VCaP (cell line): ENCODE measurements around the gene THUMPD3.

Source experiments
- H3K27ac ChIP-seq: fragments of 450-650 bp; 2 replicates; pipeline ENCODE4 v1.5.1; 2017
- TF ChIP-seq, protein P1 (sequence below): fragments of 450-650 bp; conservative IDR thresholded peaks from 2 replicates; pipeline ENCODE4 v1.5.1; 2017; ENCODE audit warnings: mild to moderate bottlenecking, moderate library complexity

Gene THUMPD3

DNA sequence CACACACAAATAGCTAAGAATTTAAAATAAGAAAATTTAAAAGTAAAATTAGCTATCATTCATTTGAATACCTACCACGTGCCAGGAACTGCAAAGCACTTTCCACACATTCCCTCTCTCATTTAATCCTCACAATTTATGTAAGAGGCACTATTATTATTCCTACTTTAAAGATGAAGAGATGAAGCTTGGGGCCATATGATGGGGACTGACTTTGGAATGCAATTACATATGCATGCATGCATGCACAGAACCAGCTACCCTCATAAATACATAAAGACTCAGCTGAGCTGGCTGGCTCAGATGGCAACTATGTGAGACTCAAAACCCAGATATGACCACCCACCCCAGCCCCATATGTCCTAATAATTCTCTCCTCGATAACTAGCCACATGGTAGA is 31.7 kb upstream of the THUMPD3 start:
- TF ChIP-seq, protein P1, sequence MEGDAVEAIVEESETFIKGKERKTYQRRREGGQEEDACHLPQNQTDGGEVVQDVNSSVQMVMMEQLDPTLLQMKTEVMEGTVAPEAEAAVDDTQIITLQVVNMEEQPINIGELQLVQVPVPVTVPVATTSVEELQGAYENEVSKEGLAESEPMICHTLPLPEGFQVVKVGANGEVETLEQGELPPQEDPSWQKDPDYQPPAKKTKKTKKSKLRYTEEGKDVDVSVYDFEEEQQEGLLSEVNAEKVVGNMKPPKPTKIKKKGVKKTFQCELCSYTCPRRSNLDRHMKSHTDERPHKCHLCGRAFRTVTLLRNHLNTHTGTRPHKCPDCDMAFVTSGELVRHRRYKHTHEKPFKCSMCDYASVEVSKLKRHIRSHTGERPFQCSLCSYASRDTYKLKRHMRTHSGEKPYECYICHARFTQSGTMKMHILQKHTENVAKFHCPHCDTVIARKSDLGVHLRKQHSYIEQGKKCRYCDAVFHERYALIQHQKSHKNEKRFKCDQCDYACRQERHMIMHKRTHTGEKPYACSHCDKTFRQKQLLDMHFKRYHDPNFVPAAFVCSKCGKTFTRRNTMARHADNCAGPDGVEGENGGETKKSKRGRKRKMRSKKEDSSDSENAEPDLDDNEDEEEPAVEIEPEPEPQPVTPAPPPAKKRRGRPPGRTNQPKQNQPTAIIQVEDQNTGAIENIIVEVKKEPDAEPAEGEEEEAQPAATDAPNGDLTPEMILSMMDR: no peak
- no peak overlapping the region for H3K27ac ChIP-seq

DNA sequence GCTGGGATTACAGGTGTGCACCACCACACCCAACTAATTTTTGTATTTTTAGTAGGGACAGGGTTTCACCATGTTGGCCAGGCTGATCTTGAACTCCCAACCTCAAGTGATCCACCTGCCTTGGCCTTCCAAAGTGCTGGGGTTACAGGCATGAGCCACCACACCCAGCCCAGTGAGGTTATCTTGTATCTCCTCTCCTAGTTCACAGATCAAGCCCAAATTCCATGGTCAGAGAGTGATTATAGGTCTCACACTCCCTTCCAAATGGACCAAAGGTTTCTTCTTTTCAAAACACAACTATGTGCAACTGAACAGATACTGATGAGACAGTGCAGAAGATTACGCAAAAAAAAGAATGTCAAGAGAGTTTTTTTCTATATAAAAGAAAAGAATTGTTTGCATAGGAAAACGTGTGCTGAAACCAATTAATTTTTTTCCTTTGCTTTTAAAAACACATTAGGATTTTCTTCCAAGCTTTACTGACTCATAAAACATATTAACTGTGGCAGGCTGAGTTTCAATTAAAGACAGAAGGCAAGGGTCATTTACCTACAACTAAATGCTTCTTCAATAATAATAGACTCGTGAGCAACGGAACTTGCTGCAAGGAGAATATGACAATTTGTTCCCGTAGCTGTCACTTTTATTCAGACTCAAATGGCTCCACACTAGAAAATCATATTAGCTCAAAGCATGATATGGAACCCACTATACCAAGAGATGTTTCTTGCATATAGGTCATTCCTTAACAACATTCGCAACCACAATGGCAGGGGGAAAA is 30.4 kb upstream of the THUMPD3 start:
- TF ChIP-seq, protein P1: no peak
- no peak overlapping the region for H3K27ac ChIP-seq

DNA sequence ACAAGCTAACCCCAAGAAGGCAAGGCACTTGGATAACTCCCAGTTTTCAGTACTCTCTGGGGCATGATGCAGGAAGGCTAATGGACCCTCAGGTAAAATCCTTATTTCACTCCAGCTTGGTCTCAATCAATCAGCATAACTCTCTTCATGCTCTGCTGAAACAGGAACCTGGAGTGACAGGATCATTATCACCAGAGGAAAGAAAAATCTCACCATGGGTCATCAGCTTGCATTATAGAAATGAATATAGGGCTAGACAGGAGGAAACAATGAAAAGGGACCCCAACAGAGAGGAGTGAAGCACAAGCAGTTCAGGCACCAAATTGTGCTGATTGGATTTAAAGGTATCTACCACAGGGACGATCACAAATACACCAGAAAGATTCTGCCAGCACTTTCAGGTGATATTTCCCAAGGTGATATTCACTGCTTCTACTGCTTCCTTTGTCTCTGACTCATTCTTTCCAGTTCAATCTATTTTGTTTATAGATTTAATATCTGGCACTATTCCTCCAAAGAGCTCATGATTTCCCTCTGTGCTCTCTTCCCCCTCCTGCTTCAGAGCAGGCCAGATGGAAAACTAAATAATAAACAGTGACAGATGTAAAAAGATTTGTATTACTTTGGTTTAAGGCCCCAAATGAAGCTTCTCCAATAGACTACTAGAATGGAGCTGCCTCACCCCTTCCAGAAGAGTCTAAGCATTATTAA is 22.9 kb upstream of the THUMPD3 start:
- no peak overlapping the region for H3K27ac ChIP-seq
- TF ChIP-seq, protein P1: no peak

DNA sequence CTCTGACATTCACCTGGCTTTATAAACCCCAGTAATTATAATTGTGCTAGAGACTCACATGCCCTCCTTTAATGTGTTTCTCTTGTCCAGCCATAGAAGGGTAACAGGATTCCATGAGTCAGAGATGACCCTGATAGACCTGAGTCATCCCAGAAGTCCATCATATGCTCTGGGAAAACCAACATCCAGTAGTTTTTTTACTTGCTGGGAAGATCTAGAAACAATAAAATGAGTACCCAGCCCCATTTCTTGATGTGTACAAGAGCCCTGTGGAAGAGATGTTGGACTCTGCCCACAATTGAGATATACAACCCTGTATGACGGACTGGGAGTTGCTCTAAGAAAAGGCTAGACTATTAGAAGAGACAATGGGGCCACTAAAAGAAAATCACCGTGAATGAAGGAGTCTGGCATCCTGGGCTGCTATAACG is 22.4 kb upstream of the THUMPD3 start:
- no peak overlapping the region for H3K27ac ChIP-seq

DNA sequence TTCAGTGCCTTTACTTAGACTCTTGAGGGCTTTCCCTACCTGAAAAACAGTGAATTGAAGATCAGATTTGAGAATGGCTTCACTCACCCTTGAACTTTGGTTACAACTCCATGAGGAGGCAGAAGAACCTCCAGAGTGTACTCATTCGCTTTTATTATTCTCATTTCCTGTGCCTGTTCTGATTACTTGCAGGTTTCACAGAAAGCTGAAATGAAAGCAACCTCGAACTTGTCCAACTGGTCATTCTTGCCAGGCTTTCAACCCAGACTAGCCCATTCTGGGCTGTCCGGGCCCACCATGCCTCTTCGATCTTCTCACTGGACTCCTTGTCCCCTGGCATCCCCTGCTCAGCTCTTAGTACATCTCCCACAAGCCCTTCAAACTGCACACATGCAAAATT is 20.2 kb upstream of the THUMPD3 start:
- TF ChIP-seq, protein P1: no peak
- H3K27ac ChIP-seq: peak overlapping the region; percentile 62

More for the DNA sequence above, 22.4 kb upstream of the THUMPD3 start:
- TF ChIP-seq, protein P1: no peak

DNA sequence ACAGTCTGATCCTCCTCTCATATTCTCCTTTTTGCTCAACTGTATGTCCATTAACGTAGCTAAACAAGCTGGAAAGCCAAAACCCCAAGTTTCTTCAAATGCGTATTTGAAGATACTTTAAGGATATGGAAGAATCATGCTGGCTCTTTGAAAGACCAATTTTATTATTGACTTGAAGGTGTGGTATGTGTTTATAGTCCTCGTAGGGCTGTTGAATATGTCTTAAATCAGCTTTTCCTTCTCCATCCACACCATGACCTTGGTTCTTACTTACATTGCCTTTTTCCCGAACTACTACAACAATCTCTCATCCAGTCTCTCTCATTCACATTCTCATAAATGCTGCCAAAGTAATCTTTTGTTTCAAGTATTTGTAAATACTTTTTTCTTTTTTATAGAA is 19.7 kb upstream of the THUMPD3 start:
- peak overlapping the region; percentile 62 for H3K27ac ChIP-seq
- TF ChIP-seq, protein P1: no peak

DNA sequence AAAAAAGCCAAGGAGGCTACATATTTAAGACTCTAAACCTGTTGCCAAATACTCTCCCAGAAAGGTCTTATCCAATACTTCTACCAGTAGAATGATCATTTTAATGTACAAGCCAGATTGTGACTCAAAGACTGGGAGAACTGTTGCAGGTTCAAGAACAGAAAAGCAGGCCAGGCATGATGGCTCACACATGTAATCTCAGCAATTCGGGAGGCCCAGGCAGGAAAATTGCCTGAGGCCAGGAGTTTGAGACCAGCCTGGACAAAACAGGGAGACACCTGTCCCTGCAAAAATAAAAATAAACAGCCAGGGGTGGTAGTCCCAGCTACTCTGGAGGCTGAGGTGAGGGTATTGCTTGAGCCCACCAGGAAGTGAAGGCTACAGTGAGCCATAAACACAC is 17.8 kb upstream of the THUMPD3 start:
- H3K27ac ChIP-seq: peak overlapping the region; percentile 36
- TF ChIP-seq, protein P1: no peak
